Endothelial cell of umbilical vein (primary cell): Measurements from ENCODE around the gene IFNA2. TPM values are rescaled to one million over a fixed set of nuclear protein-coding genes. Genes with fewer than 3 reads are reported as not detected.

Source experiments
- BruUV-seq: library from RNA; stranded (reverse); fragments of 400-500 nt; replicated peaks from 2 replicates; lab custom pipeline; 2021; lab: Mats Ljungman, UMichigan
- CTCF ChIA-PET: fragments of 300-600, 350-600 bp; sonication (Branson Sonifier 250); formaldehyde crosslinking; loops from one replicate; lab custom pipeline; 2021; ENCODE audit warnings: antibody characterized with exemption, inconsistent platforms; lab: Charles Lee
- POLR2A ChIA-PET: fragments of 300-600, 350-600 bp; sonication (Branson Sonifier 250); formaldehyde crosslinking; loops from one replicate; lab custom pipeline; 2021; ENCODE audit warnings: antibody characterized with exemption, inconsistent platforms; lab: Charles Lee
- DNase-seq: peaks from one replicate; pipeline ENCODE4 v3.0.0-alpha.2; 2011; ENCODE audit warnings: low read depth, low spot score
- FAIRE-seq: peaks from 2 replicates; lab custom pipeline; 2011; peaks lifted over from hg19 to GRCh38; lab: Jason Lieb, UNC
- H2AFZ ChIP-seq: 2 replicates; pipeline ENCODE4 v1.6.0; 2012; ENCODE audit warnings: low read depth, low read length, control low read depth, inconsistent platforms
- H3K27ac ChIP-seq: 2 replicates; pipeline ENCODE4 v1.5.1; 2011; ENCODE audit warnings: low read depth, mild to moderate bottlenecking, control low read depth, low read length, moderate library complexity; ENCODE audit not compliant: insufficient read depth
- H3K27me3 ChIP-seq, 2 experiments: 2 replicates each; pipeline versions ENCODE4 v1.6.0 to v1.6.1; 2011; ENCODE audit warnings: low read length in 2 of 2, mixed read lengths in 1 of 2; ENCODE audit not compliant: control insufficient read depth in 2 of 2, insufficient read depth in 2 of 2
- H3K36me3 ChIP-seq, 2 experiments: 2 replicates in 1 of 2; 3 replicates in 1 of 2; pipeline ENCODE4 v1.5.1; 2011; ENCODE audit warnings: low read length in 2 of 2, mild to moderate bottlenecking in 1 of 2, moderate library complexity in 1 of 2; ENCODE audit not compliant: control insufficient read depth in 2 of 2, insufficient read depth in 2 of 2; ENCODE audit errors: extremely low read depth in 1 of 2
- H3K4me1 ChIP-seq: 3 replicates; pipeline ENCODE4 v1.5.1; 2011; ENCODE audit warnings: mild to moderate bottlenecking, low read length; ENCODE audit not compliant: control insufficient read depth, insufficient read depth; ENCODE audit errors: extremely low read depth
- H3K4me2 ChIP-seq: 2 replicates; pipeline ENCODE4 v1.6.1; 2011; ENCODE audit warnings: low read length, control low read depth, mixed read lengths; ENCODE audit not compliant: insufficient read depth
- H3K4me3 ChIP-seq, 3 experiments: fragments of 200-600 bp in 1 of 3; sonication (generic), shearing (Covaris generic) in 1 of 3; replicated peaks in 1 of 3; 2 replicates each; pipeline ENCODE4 v1.5.1; 2011 to 2016; ENCODE audit warnings: control low read depth in 3 of 3, low read length in 3 of 3, mild to moderate bottlenecking in 2 of 3, inconsistent platforms in 1 of 3, low read depth in 1 of 3, moderate library complexity in 1 of 3; ENCODE audit not compliant: insufficient read depth in 1 of 3
- H3K79me2 ChIP-seq: 2 replicates; pipeline ENCODE4 v1.6.0; 2012; ENCODE audit warnings: low read length, inconsistent platforms; ENCODE audit not compliant: control insufficient read depth, insufficient read depth
- H3K9ac ChIP-seq: replicated peaks from 2 replicates; pipeline ENCODE3; 2011; ENCODE audit warnings: low read length, control low read depth; ENCODE audit not compliant: insufficient read depth; ENCODE audit errors: extremely low read depth
- H3K9me1 ChIP-seq: replicated peaks from 3 replicates; pipeline ENCODE4 v1.6.0; 2011; ENCODE audit warnings: mild to moderate bottlenecking, low read length; ENCODE audit not compliant: control insufficient read depth, insufficient read depth; ENCODE audit errors: extremely low read depth
- H3K9me3 ChIP-seq: replicated peaks from 2 replicates; pipeline ENCODE4 v1.5.1; 2012; ENCODE audit warnings: low read length, inconsistent platforms; ENCODE audit not compliant: control insufficient read depth, insufficient read depth
- H4K20me1 ChIP-seq: replicated peaks from 2 replicates; pipeline ENCODE3; 2011; ENCODE audit warnings: mild to moderate bottlenecking, low read length; ENCODE audit not compliant: control insufficient read depth, insufficient read depth; ENCODE audit errors: extremely low read depth
- CTCF ChIP-seq, 2 donors: IDR thresholded peaks; 1 replicate in 1 of 2; 2 replicates in 1 of 2; pipeline ENCODE4 v1.5.1; 2011; ENCODE audit warnings: low read length in 2 of 2, mild to moderate bottlenecking in 2 of 2, moderate library complexity in 2 of 2, control low read depth in 1 of 2, inconsistent platforms in 1 of 2, low read depth in 1 of 2; ENCODE audit not compliant: insufficient read depth in 1 of 2; ENCODE audit errors: extremely low read depth in 1 of 2
- EZH2 ChIP-seq: IDR thresholded peaks from 2 replicates; pipeline ENCODE4 v1.6.1; 2012; ENCODE audit warnings: borderline replicate concordance, low read depth, mild to moderate bottlenecking, moderate library complexity, low read length, inconsistent platforms; ENCODE audit not compliant: severe bottlenecking
- FOS ChIP-seq: IDR thresholded peaks from 2 replicates; pipeline ENCODE4 v1.6.1; 2011; ENCODE audit warnings: mild to moderate bottlenecking, low read length, moderate library complexity, borderline replicate concordance; ENCODE audit not compliant: insufficient read depth
- GATA2 ChIP-seq: IDR thresholded peaks from 2 replicates; pipeline ENCODE4 v1.7.0; 2011; ENCODE audit warnings: low read depth, mild to moderate bottlenecking, moderate library complexity, mixed read lengths, low read length; ENCODE audit not compliant: insufficient read length, insufficient read depth
- JUN ChIP-seq: IDR thresholded peaks from 2 replicates; pipeline ENCODE4 v1.6.1; 2011; ENCODE audit warnings: borderline replicate concordance, low read depth; ENCODE audit not compliant: insufficient read length, insufficient read depth
- MAX ChIP-seq: IDR thresholded peaks from 2 replicates; pipeline ENCODE4 v1.6.1; 2011; ENCODE audit not compliant: insufficient read depth, insufficient read length
- MYC ChIP-seq: IDR thresholded peaks from one replicate; pipeline ENCODE4 v1.6.1; 2011; ENCODE audit warnings: mild to moderate bottlenecking, low read depth, low read length
- POLR2A ChIP-seq: IDR thresholded peaks from 2 replicates; pipeline ENCODE4 v1.6.1; 2012; ENCODE audit warnings: low read depth, mild to moderate bottlenecking, control low read depth, low read length
- POLR2AphosphoS5 ChIP-seq: IDR thresholded peaks from 2 replicates; pipeline ENCODE4 v1.6.1; 2012; ENCODE audit warnings: low read depth, mild to moderate bottlenecking, control low read depth, low read length, moderate library complexity; ENCODE audit not compliant: insufficient read depth
- dilution Hi-C: fragments of 300-500 bp; cut with MboI; formaldehyde crosslinking; loops from one replicate; pipeline ENCODE4 v1.15.0; 2019; ENCODE audit warnings: low sequenced_read_pairs; ENCODE audit not compliant: extremely low pct_ligation_motif_present
- intact Hi-C: fragments of 100-400 bp; cut with micrococcal nuclease; formaldehyde crosslinking; loops from one replicate; pipeline ENCODE4 v1.10.0; 2022
- polyA plus RNA-seq, 4 experiments: library from polyadenylated mRNA; depleted of rRNA in 3 of 4; stranded (reverse) in 3 of 4; unstranded in 1 of 4; fragments of >200 nt; gene quantifications; 2 replicates each; pipeline versions ENCODE4 v1.2.1 to v1.2.3, GENCODE V29; 2011 to 2012; ENCODE audit warnings: missing spikeins in 1 of 4
- total RNA-seq: library from RNA; stranded (reverse); gene quantifications from 2 replicates; pipeline ENCODE4 v1.2.3, GENCODE V29; 2021

IFNA2 gene
- total and polyA plus RNA-seq, 2 donors (not counting 3 experiments of a cell fraction or from before 2014, with no cell fraction given), result not detected

- Histone ChIP-seq H3K79me2 (no peaks in the 10 kb centered on the region), H3K9ac (no peak overlapping the region), H3K4me3 (no peak overlapping the region), H3K4me1 (no peaks in the 10 kb centered on the region), H2AFZ (no peak overlapping the region), H3K9me3 (no peaks in the 10 kb centered on the region), H3K27me3 (peaks cover 24 to 63% of the 10 kb centered on the region in 2 experiments), H4K20me1 (no peaks in the 10 kb centered on the region), H3K9me1 (no peaks in the 10 kb centered on the region), H3K4me2 (no peak overlapping the region), H3K27ac (no peak overlapping the region), H3K36me3 (no peaks in the 10 kb centered on the region)
- POLR2A ChIA-PET, result no interaction called here
- dilution Hi-C loops (no loop called here), intact Hi-C loops (no loop called here)
- CTCF ChIA-PET, result interaction anchor here (0.7 to 3.8 kb wide), 9 partner anchors 32 to 358 kb away, joined by 3 to 51 read pairs (median 3); no protein-coding TSS in a partner anchor
- no peak for TF ChIP-seq EZH2
- no peak for TF ChIP-seq CTCF (IDR thresholded peaks at IDR 0.05; ENCODE audit: extremely low read depth in 1 of 2, insufficient read depth in 1 of 2, low read depth in 1 of 2, low read length in 2 of 2)
- no peak for TF ChIP-seq POLR2A
- no peak for TF ChIP-seq JUN
- TF ChIP-seq FOS, result no peak
- no peak for TF ChIP-seq MAX
- TF ChIP-seq POLR2AphosphoS5, result no peak
- TF ChIP-seq MYC, result no peak
- TF ChIP-seq GATA2, result no peak
- FAIRE-seq (peak; percentile 57), DNase-seq (no peak)
- BruUV-seq, result no TSS peak
Measured at GRCh38 chr9:21432672-21433425, 47.7 kb upstream of the IFNA2 start.
